DMS 273 (cell line): Measurements from ENCODE around the gene ANKRD29.
"Not testable (repeated sequence)": the region's sequence is repeated elsewhere in the genome, so short reads cannot be mapped to it uniquely, and the experiment has no call there.

Source experiments
- DNase-seq: peaks from one replicate; lab custom pipeline; 2025; ENCODE audit not compliant: unreplicated experiment; lab: John Stamatoyannopoulos, UW

The ANKRD29 gene

GRCh38 chr18:23617412-23618014 lies 45.2 kb downstream of the ANKRD29 start:
- DNase-seq, result no peak

GRCh38 chr18:23616258-23616657 lies 46.5 kb downstream of the ANKRD29 start:
- no peak for DNase-seq

GRCh38 chr18:23614891-23615290 lies 47.8 kb downstream of the ANKRD29 start:
- no peak for DNase-seq

GRCh38 chr18:23614413-23614812 lies 48.3 kb downstream of the ANKRD29 start:
- no peak for DNase-seq

DNA sequence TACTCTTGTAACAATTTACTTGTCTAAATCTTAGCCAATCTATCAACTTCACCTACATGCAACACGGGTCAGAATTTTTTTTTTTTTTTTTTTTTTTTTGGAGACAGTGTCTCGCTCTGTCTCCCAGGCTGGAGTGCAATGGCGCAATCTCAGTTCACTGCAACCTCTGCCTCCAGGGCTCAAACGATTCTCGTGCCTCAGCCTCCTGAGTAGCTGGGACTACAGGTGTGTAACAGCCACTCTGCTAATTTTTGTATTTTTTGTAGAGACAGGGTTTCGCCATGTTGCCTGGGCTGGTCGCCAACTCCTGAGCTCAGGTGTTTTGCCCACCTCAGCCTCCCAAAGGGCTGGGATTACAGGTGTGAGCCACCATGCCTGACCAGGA lies 49.6 kb downstream of the ANKRD29 start:
- not testable (repeated sequence) for DNase-seq

- no peak for DNase-seq
Observed at GRCh38 chr18:23612434-23613090, 50.1 kb downstream of the ANKRD29 start.

- DNase-seq, result no peak
Observed at GRCh38 chr18:23609390-23610023, 53.2 kb downstream of the ANKRD29 start.

- no peak for DNase-seq
Observed at GRCh38 chr18:23608211-23608610, 54.5 kb downstream of the ANKRD29 start.

DNA sequence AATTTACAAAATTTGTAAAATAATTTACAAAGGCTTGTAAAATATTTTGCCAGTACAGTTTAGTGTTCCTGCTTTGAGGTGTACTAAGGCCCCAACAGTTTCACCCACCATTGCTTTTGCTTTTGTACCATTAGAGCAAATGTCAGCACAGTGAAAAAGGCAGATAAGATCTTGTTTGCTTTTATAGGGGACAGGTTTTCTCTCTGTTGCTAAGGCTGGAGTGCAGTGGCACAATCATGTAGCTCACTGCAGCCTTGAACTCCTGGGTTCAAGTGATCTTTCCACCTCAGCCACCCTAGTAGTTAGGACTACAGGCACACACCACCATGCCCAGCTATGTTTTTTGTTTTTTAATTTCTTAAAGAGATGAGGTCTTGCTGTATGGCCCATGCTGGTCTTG lies 56.8 kb downstream of the ANKRD29 start:
- DNase-seq, result no peak

GRCh38 chr18:23599809-23600208 lies 62.9 kb downstream of the ANKRD29 start:
- no peak for DNase-seq

DNA sequence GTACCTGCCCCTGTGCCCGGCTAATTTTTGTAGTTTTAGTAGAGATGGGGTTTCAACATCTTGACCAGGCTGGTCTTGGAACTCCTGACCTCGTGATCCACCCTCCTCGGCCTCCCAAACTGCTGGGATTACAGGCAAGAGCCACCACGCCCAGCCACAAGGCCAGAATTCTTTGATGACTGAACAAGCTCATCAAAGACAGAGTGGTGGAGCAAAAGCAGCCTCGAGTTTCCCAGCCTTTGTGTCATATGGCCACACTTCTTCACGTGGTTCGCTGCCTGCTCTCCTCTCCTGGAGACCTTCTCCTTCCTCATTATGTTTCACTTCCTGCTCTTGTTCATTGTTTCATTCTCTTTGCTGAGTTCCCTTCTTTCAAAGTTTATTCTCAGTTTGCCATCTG lies 66.5 kb downstream of the ANKRD29 start:
- DNase-seq, result no peak

- DNase-seq, result no peak
Observed at GRCh38 chr18:23595591-23595990, 67.1 kb downstream of the ANKRD29 start.

DNA sequence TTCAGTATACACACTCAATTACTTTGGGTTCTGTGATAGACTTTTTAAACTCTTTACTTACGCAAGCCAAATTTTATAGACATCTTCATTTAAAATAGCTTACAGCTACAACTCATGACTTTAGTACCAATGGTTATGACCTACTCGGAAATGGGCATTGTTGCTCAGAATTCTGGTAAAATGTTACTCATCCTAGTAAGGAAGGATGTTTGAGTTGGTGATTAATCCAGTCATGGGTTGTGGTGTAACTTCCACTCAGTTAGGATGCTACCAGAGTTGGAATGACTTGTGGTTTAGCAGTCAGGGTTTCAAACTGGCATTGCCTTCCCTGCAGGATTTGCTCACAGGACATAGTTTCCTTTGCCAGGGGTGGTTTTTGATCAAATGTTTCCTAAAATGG lies 69.0 kb downstream of the ANKRD29 start:
- no peak for DNase-seq

DNA sequence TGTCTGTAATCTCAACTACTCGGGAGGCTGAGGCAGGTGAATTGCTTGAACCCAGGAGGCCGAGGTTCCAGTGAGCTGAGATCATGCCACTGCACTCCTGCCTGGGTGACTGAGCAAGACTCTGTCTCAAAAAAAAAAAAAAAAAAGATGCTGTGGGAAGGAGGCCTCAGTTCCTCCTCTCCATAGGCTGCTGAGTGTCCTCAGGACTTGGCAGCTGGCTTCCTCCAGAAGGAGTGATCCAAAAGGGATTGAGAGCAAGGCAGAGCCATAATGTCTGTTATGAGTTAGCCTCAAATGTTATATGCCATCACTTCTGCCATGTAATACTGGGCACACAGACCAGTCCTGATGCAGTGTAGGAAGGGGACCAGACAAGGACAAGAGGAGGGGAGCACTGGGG lies 69.8 kb downstream of the ANKRD29 start:
- no peak for DNase-seq

GRCh38 chr18:23591011-23591410 lies 71.7 kb downstream of the ANKRD29 start:
- DNase-seq, result no peak

GRCh38 chr18:23588836-23589560 lies 73.7 kb downstream of the ANKRD29 start:
- peak; percentile 11 for DNase-seq

DNA sequence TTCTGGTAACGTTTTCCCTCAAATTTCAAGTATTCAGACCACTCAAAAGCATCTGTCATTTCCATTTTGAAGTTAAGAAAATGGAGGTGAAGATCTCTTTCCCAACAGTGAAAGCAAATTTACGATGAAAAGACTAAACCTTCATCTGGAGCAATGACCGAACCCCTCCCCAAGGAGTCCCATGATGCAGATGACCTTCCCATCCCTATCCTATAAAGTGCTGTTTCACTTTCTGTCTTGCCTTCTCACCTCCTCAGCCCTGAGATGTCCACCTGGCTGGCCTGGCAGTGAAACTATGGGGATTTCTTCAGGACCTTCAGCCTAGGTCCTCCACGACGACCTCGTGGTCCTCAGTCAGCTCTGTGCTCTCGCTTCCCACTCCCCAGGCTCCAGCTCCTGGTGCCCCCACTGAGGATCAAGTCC lies 75.5 kb downstream of the ANKRD29 start:
- no peak for DNase-seq

- DNase-seq, result peak; percentile 97
Observed at GRCh38 chr18:23586249-23587196, 76.2 kb downstream of the ANKRD29 start, which contains the start of gene NPC1. Gene NPC1, minus strand, starts transcription at chr18:23586506. Its CDS starts 163 bp downstream, at chr18:23586343.

DNA sequence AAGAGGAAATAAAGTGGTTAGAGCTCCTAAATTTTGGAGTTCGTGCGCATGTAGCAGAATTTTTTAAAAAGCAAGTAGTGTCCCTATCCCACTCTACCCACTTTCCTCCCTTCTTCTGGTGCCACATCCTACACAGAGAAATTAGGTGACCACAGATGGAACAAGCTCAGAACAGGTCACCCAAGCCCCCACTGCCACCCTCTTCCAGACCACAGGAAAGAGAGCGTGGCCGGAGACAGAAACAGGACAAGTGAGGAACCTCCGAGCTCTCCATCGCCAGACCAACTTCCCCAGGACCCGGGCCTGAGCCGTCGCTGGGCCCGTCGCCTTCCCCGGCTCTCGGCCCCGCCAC lies 76.8 kb downstream of the ANKRD29 start:
- peak; percentile 51 for DNase-seq

DNA sequence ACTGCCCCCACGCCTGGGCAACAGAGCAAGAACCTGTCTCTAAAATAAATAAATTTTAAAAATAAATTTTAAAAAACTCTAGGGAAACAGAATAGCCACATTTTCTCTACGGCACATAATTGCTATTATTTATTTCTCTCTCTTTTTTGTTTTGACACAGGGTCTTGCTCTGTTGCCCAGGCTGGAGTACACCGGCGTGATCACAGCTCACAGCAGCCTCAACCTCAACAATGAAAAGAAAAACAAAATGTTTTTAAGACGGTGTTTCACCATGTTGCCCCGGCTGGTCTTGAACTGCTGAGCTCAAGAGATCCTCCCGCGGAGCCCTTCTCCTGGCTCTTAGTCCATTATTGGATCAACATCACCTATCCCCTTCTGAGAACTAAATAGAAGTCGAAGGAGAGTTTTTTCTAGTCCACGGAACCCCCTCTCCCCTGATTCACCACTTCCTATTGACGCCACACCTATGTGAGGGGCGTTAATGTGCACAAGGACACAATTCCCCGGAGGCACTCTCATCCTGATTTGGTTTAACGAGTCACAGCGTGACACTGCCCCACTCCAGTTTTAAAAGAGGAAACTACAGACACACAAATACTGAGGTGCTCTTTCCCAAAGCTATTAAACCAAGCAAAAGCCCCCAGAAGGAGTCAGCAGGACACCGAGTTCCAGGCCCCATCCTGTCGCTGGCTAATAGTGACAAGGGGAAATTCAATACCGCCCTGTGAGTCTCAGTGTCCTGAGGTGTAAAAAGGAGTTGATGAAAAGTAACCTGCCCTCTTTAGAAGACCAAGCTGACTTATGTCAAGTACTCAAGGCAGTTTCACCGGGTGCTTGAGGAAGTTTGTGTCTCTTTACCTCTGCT lies 77.5 kb downstream of the ANKRD29 start:
- peak; percentile 51 for DNase-seq
